ENCODE data around the gene WNT7A.

WNT7A gene

DNA sequence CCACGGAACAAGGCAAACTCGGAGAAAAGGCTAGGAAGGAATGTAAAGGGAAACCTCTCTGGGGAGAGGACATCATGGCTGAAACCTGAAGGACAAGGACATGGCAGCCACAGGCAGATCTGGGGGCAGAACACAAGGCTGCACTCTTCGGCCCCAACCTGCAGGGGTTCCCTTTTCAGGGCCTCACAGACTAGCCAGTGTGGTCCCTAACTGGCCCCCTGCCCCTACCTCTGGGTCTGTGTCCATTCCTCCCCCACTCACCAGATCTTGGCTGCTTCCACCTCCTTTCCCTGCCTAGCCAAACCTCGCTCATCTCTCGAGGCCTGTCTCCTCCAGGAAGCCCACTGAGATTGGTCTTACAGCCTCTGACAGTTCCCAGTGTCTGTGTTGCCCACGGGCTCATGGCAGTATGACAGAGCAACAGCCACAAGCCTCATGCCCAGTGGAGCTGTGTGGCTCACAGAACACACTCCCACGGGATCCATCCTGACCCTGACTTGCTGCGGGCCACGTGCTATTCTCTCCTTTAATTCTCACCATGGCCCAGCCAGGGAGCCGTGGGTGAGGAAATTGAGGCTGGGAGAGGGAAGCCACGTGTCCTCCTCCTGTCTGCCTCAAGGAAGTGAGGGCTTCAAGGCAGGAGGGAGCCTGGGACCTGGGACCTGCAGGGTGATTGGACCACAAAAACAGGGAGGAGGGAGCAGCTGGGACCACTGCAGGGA is 26.5 kb downstream of the WNT7A start:
- Mint-ChIP-seq H3K9me3 (no peaks in the 10 kb centered on the region), H3K27me3 (ENCODE audit: low read depth) (no peaks in the 10 kb centered on the region), H3K36me3 (ENCODE audit: low read depth) (no peaks in the 10 kb centered on the region), H3K27ac (no peak overlapping the region), H3K4me1 (ENCODE audit: low read depth) (no peaks in the 10 kb centered on the region), H3K4me3 (no peak overlapping the region)
- no peak for DNase-seq (ENCODE audit: low spot score)

- no peaks in the 10 kb centered on the region for H3K4me1 Mint-ChIP-seq (ENCODE audit: low read depth)
- H3K9me3 Mint-ChIP-seq: no peaks in the 10 kb centered on the region
- no peak for DNase-seq (ENCODE audit: low spot score)
- H3K36me3 Mint-ChIP-seq (ENCODE audit: low read depth): no peaks in the 10 kb centered on the region
- no peaks in the 10 kb centered on the region for H3K27me3 Mint-ChIP-seq (ENCODE audit: low read depth)
- H3K27ac Mint-ChIP-seq: no peak overlapping the region
- H3K4me3 Mint-ChIP-seq: no peak overlapping the region
Observed at GRCh38 chr3:13852638-13853009, 27.2 kb downstream of the WNT7A start.

- Mint-ChIP-seq H3K27ac (no peak overlapping the region), H3K27me3 (ENCODE audit: low read depth) (no peaks in the 10 kb centered on the region), H3K4me3 (no peak overlapping the region), H3K9me3 (no peaks in the 10 kb centered on the region), H3K36me3 (ENCODE audit: low read depth) (no peaks in the 10 kb centered on the region), H3K4me1 (ENCODE audit: low read depth) (no peaks in the 10 kb centered on the region)
- no peak for DNase-seq (ENCODE audit: low spot score)
Observed at GRCh38 chr3:13851997-13852637, 27.8 kb downstream of the WNT7A start.

GRCh38 chr3:13851091-13851849 is 28.6 kb downstream of the WNT7A start:
- no peak overlapping the region for H3K4me3 Mint-ChIP-seq
- H3K27me3 Mint-ChIP-seq (ENCODE audit: low read depth): no peaks in the 10 kb centered on the region
- no peaks in the 10 kb centered on the region for H3K36me3 Mint-ChIP-seq (ENCODE audit: low read depth)
- no peaks in the 10 kb centered on the region for H3K9me3 Mint-ChIP-seq
- no peaks in the 10 kb centered on the region for H3K4me1 Mint-ChIP-seq (ENCODE audit: low read depth)
- no peak for DNase-seq (ENCODE audit: low spot score)
- no peak overlapping the region for H3K27ac Mint-ChIP-seq

DNA sequence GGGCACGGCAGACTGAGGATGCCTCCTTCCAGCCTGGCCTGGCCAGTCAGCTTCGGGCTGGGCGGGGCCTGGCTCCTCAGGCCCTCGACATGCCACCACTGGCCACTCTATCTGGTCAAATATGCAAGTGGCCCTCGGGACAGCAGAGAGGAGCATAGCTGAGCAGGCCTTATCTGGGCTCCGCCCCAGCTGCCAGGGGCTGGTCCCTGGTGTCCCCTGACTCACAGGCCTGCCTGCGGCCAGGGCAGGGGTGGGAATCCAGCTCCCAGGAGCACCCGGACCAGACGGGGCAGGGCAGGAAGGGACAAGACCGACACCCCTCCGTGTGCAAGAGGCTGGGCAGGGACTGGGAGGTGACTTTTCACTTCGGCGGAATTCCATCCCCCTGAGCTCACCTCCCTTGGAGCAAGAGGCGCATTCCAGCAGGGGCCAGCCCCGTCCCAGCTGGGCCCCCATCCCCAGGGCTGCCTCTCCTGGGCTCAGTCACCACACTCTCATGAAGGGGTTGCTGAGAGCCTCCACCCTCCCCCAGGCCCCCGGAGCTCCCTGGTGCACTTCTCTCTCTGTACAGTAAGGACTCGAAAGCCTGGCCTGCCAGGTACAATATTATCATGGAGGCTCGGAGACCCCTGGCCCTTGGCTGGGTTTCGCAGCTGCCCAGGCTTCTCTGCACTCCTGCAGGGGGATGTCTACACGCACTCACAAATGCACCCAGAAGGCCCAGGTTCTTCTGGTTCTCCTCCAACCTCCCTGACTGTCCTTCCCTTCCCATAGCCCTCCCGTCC is 29.5 kb downstream of the WNT7A start:
- no peak for DNase-seq (ENCODE audit: low spot score)
- Mint-ChIP-seq H3K27ac (no peak overlapping the region), H3K27me3 (ENCODE audit: low read depth) (no peaks in the 10 kb centered on the region), H3K36me3 (ENCODE audit: low read depth) (no peaks in the 10 kb centered on the region), H3K9me3 (no peaks in the 10 kb centered on the region), H3K4me3 (no peak overlapping the region), H3K4me1 (ENCODE audit: low read depth) (no peaks in the 10 kb centered on the region)

DNA sequence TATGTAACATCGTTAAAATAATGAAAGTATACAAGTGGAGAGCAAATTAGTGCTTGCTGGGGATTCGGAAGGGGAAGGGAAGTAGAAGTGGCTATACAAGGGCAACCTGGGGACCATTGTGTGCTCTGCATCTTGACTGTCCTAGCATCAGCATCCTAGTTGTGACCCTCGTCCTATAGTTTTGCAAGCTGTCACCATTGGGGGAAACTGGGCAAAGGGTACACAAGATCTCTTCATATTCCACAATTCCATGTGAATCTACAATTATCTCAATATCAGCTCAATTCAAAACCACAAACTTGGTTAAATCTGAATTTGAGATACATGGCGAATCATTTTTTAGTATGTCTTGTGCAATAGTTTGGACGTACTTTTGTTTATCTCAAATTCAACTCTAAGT is 30.9 kb downstream of the WNT7A start:
- Mint-ChIP-seq H3K27ac (no peak overlapping the region), H3K4me3 (no peak overlapping the region), H3K36me3 (ENCODE audit: low read depth) (no peaks in the 10 kb centered on the region), H3K27me3 (ENCODE audit: low read depth) (no peaks in the 10 kb centered on the region), H3K9me3 (no peaks in the 10 kb centered on the region), H3K4me1 (ENCODE audit: low read depth) (no peaks in the 10 kb centered on the region)
- DNase-seq (ENCODE audit: low spot score): no peak

GRCh38 chr3:13846716-13847570 is 32.9 kb downstream of the WNT7A start:
- no peaks in the 10 kb centered on the region for H3K36me3 Mint-ChIP-seq (ENCODE audit: low read depth)
- no peaks in the 10 kb centered on the region for H3K27me3 Mint-ChIP-seq (ENCODE audit: low read depth)
- no peak overlapping the region for H3K27ac Mint-ChIP-seq
- no peaks in the 10 kb centered on the region for H3K9me3 Mint-ChIP-seq
- no peaks in the 10 kb centered on the region for H3K4me1 Mint-ChIP-seq (ENCODE audit: low read depth)
- no peak overlapping the region for H3K4me3 Mint-ChIP-seq
- DNase-seq (ENCODE audit: low spot score): no peak

DNA sequence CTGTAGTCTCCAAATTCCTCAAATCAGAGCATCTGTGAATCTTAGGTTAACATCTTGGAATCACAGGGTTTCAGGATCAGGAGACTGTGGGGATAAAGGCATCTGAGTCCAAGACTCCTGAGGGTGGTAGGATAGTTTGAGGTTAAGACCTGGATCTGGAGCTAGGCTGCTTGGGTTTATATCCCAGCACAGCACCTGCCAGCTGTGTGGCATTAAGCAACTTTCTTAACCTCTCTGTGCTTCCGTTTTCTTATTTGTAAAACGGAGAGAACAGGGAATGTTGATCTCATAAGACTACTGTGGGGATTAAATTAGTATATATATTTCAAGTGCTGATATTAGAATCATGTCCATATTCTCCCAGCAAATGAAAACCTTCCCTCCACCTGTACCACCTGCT is 33.6 kb downstream of the WNT7A start:
- H3K27ac Mint-ChIP-seq: no peak overlapping the region
- H3K4me1 Mint-ChIP-seq (ENCODE audit: low read depth): no peaks in the 10 kb centered on the region
- H3K4me3 Mint-ChIP-seq: no peak overlapping the region
- H3K27me3 Mint-ChIP-seq (ENCODE audit: low read depth): no peaks in the 10 kb centered on the region
- DNase-seq (ENCODE audit: low spot score): no peak
- H3K36me3 Mint-ChIP-seq (ENCODE audit: low read depth): no peaks in the 10 kb centered on the region
- H3K9me3 Mint-ChIP-seq: no peaks in the 10 kb centered on the region

- H3K4me3 Mint-ChIP-seq: no peak overlapping the region
- H3K9me3 Mint-ChIP-seq: no peaks in the 10 kb centered on the region
- H3K27me3 Mint-ChIP-seq (ENCODE audit: low read depth): no peaks in the 10 kb centered on the region
- DNase-seq (ENCODE audit: low spot score): no peak
- no peaks in the 10 kb centered on the region for H3K36me3 Mint-ChIP-seq (ENCODE audit: low read depth)
- no peak overlapping the region for H3K27ac Mint-ChIP-seq
- H3K4me1 Mint-ChIP-seq (ENCODE audit: low read depth): no peaks in the 10 kb centered on the region
Observed at GRCh38 chr3:13845806-13846205, 34.1 kb downstream of the WNT7A start.

GRCh38 chr3:13844911-13845310 is 35.0 kb downstream of the WNT7A start:
- DNase-seq (ENCODE audit: low spot score): no peak
- Mint-ChIP-seq H3K4me3 (no peak overlapping the region), H3K27me3 (ENCODE audit: low read depth) (no peaks in the 10 kb centered on the region), H3K27ac (no peak overlapping the region), H3K4me1 (ENCODE audit: low read depth) (no peaks in the 10 kb centered on the region), H3K36me3 (ENCODE audit: low read depth) (no peaks in the 10 kb centered on the region), H3K9me3 (no peaks in the 10 kb centered on the region)

GRCh38 chr3:13844286-13844685 is 35.6 kb downstream of the WNT7A start:
- Mint-ChIP-seq H3K27me3 (ENCODE audit: low read depth) (no peaks in the 10 kb centered on the region), H3K4me3 (no peak overlapping the region), H3K9me3 (no peaks in the 10 kb centered on the region), H3K4me1 (ENCODE audit: low read depth) (no peaks in the 10 kb centered on the region), H3K27ac (no peak overlapping the region), H3K36me3 (ENCODE audit: low read depth) (no peaks in the 10 kb centered on the region)
- no peak for DNase-seq (ENCODE audit: low spot score)

GRCh38 chr3:13843351-13843750 is 36.5 kb downstream of the WNT7A start:
- no peaks in the 10 kb centered on the region for H3K36me3 Mint-ChIP-seq (ENCODE audit: low read depth)
- no peak overlapping the region for H3K27ac Mint-ChIP-seq
- no peaks in the 10 kb centered on the region for H3K9me3 Mint-ChIP-seq
- H3K4me1 Mint-ChIP-seq (ENCODE audit: low read depth): no peaks in the 10 kb centered on the region
- no peaks in the 10 kb centered on the region for H3K27me3 Mint-ChIP-seq (ENCODE audit: low read depth)
- no peak for DNase-seq (ENCODE audit: low spot score)
- no peak overlapping the region for H3K4me3 Mint-ChIP-seq

DNA sequence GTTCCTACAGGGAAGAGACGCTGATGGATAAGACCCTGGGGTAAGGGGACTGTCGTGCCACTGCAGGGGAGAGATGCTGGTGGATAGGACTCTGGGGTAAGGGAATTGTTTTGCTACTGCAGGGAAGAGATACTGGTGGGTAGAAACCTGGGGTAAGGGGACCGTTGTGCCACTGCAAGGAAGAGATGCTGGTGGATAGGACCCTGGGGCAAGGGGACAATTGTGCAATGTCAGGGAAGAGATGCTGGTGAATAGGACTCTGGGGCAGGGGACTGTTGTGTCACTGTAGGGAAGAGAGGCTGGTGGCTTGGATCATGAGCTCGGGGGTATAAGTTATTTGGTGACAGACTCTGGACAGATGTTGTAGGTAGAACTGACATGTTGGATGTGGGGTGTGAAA is 37.6 kb downstream of the WNT7A start:
- H3K27me3 Mint-ChIP-seq (ENCODE audit: low read depth): no peaks in the 10 kb centered on the region
- H3K4me1 Mint-ChIP-seq (ENCODE audit: low read depth): no peaks in the 10 kb centered on the region
- no peak for DNase-seq (ENCODE audit: low spot score)
- H3K4me3 Mint-ChIP-seq: no peak overlapping the region
- H3K27ac Mint-ChIP-seq: no peak overlapping the region
- no peaks in the 10 kb centered on the region for H3K9me3 Mint-ChIP-seq
- no peaks in the 10 kb centered on the region for H3K36me3 Mint-ChIP-seq (ENCODE audit: low read depth)

Data from T-helper 2 cell treated with Interferon-gamma antibody and Interleukin-4, amounts not matched to agents 5 μg/mL and 100 μg/mL, for 36 hours (primary cell).